ENCODE data around the gene STK25. TPM values are rescaled to one million over a fixed set of nuclear protein-coding genes. Genes with fewer than 3 reads are reported as not detected.

STK25 gene
- total RNA-seq, 2 donors from 2014 or later: 87.8 to 144 TPM

DNA sequence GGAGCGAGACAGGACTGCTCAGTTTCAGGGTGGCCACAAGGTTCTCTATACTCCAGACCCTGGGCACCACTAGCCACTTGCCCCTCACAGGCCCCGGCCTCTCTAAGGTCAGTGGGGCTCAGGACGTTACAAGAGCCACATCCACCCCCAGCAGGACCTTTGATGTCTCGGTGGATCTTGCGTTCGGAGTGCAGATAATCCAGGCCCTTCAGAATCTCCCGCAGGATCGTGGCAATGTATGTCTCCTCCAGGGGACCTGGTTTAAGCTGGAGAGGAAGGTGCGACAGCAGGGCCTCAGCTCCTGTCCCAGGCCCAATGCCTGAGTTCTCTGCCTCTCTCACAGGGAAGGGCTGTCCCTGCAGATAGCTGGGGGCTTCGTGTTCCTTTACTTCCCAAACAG, 8.4 kb downstream of the STK25 start:
- H3K9ac ChIP-seq (ENCODE audit: low read depth in 2 of 2, low read length in 2 of 2): no peak overlapping the region
- intact Hi-C loops (cut with DNase I): no loop called here
- no peak overlapping the region for H3K27ac ChIP-seq
- TF ChIP-seq, protein P1, sequence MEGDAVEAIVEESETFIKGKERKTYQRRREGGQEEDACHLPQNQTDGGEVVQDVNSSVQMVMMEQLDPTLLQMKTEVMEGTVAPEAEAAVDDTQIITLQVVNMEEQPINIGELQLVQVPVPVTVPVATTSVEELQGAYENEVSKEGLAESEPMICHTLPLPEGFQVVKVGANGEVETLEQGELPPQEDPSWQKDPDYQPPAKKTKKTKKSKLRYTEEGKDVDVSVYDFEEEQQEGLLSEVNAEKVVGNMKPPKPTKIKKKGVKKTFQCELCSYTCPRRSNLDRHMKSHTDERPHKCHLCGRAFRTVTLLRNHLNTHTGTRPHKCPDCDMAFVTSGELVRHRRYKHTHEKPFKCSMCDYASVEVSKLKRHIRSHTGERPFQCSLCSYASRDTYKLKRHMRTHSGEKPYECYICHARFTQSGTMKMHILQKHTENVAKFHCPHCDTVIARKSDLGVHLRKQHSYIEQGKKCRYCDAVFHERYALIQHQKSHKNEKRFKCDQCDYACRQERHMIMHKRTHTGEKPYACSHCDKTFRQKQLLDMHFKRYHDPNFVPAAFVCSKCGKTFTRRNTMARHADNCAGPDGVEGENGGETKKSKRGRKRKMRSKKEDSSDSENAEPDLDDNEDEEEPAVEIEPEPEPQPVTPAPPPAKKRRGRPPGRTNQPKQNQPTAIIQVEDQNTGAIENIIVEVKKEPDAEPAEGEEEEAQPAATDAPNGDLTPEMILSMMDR (IDR thresholded peaks at IDR 0.05): no peak
- no peak for DNase-seq
- no peak overlapping the region for H3K4me3 ChIP-seq
- no peaks in the 10 kb centered on the region for H3K27me3 ChIP-seq
- H3K9me3 ChIP-seq: no peaks in the 10 kb centered on the region
- no peaks in the 10 kb centered on the region for H3K4me1 ChIP-seq
- H3K36me3 ChIP-seq: no peaks in the 10 kb centered on the region

DNA sequence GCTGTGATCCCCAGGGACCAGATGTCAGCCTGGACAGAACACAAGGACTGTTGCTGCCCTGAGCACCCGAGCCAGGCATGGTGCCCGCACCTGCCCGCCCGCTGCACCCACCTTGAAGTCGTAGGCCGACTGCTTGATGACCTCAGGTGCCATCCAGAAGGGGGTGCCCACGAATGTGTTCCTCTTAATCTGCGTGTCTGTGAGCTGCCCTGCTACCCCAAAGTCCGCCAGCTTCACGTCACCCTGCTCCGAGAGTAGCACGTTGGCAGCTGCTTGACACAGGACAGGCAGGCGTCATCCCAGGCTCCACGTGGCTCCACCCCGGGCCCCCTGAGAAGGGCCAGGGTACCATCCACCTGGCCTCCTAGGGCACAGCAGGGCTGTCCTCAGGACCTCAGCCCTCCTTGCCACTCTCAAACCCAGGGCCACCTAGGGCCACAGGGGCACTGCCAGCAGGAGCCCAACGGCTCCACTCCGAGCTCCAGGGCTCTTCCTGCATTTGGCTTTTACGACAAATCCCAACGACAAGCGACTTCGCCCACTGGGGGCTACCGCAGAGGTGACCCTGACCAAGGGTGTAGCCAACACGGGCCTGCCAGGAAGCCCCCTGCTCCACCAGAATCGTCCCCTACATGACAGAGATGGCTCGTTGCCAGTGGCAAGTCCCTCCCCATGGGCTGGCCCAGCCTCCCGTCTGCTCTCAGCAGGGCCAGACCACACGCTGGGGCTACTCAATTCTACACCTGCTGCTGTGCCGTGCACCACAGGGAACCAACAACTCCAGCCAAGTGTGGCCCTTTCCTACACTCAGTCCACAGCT, 9.0 kb downstream of the STK25 start:
- no peaks in the 10 kb centered on the region for H3K9me3 ChIP-seq
- no peak overlapping the region for H3K4me3 ChIP-seq
- TF ChIP-seq, protein P1 (IDR thresholded peaks at IDR 0.05): no peak
- H3K9ac ChIP-seq (ENCODE audit: low read depth in 2 of 2, low read length in 2 of 2): no peak overlapping the region
- no peak overlapping the region for H3K27ac ChIP-seq
- DNase-seq: no peak
- no peaks in the 10 kb centered on the region for H3K4me1 ChIP-seq
- no peaks in the 10 kb centered on the region for H3K27me3 ChIP-seq
- intact Hi-C loops (cut with DNase I): no loop called here
- H3K36me3 ChIP-seq: no peaks in the 10 kb centered on the region

DNA sequence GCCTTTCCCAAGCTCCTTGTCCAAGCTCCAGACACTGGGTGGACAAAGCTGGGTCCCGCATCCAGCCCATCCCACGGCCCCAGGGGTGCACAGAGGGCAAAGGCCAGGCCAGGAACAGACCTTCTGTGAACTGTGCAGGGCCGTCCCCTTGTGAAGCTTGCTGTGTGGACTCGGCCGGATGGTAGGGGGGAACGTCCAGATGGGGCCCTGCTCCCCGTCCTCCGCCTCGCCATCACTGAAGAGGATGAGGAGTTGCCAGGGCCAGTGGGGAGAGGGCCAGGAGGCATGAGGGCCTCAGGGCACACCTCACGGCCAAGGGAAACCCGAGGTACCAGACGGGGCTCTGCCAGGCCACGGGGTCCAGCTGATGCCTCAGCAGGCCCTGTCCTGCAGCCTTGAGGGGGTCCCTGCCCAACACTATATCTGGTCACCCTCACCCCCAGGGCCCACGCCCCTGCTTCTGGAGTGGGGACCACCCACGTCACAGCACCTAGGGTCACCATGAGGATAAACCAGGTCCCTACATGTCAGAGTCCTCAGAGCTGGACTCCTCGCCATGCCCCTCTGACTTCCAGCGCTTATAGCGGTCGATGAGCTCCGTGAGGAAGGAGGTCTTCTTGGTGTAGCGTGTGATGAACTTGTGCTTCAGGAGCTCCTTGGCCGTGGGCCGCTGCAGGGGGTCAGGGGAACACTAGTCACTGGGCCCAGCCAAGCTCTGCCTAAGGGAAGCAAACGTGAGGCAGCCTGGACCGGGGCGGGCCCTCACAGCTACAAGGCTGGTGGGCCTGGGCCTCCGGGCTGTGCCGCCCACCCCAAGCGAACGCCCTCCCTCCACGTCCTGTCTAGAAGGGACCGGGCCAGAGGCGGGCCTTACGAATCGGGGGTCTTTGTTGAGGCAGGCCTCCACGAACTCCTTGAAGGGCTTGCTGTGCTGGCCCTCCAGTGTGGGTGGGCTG, 10.0 kb downstream of the STK25 start:
- DNase-seq: no peak
- Histone ChIP-seq H3K9me3 (no peaks in the 10 kb centered on the region), H3K27ac (no peak overlapping the region), H3K36me3 (peaks cover 2% of the 10 kb centered on the region), H3K4me1 (no peaks in the 10 kb centered on the region), H3K27me3 (no peaks in the 10 kb centered on the region), H3K4me3 (no peak overlapping the region), H3K9ac (ENCODE audit: low read depth in 2 of 2, low read length in 2 of 2) (no peak overlapping the region)
- intact Hi-C loops (cut with DNase I): no loop called here
- TF ChIP-seq, protein P1 (IDR thresholded peaks at IDR 0.05): no peak

DNA sequence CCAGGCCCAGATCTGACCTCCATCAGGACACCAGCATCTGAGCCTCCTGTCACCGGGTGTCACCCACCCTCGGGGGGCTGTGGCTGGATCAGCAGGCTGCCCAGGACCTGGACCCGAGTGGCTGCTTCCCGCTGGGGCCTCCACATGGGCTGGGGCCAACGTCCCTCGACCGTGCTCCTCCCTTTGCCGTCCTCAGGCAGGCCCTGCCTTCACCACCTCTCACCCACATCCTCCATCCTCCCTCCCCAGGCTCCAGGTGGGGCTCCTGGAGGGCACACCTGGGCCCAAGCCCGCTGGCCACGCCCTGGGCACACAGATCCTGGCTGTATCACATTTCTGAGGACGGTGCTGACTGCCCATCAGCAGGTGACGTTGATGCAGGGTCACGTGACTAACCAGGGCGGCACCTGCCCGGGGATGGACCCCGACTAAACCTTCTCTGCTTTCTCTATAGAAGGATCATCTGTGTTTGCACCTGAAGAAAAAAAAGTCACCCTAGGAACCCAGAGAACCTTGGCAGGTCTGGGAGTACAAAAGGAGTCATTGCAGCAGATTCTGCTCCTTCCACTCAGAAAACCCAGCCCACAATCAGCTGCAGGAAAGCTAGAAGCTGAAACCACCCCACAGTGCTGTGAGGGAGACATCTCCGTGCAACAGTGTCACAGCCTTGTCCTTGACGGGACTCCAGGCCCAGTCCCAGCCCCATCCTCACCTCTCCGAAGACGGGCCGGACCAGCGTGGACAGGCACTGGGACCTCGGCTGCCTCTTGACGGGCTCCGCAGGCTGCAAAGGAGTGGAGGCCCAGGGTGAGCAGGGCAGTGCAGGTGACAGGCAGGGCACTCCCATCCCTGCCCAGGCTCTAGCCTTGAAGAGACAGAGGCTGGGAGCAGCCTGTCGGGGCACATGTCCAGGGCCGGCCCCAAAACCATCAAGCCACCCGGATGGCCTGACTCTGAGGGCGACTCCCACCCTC, 11.2 kb downstream of the STK25 start:
- TF ChIP-seq, protein P1 (IDR thresholded peaks at IDR 0.05): no peak
- DNase-seq: peak; percentile 77
- H3K36me3 ChIP-seq: peaks cover 12% of the 10 kb centered on the region

More for the DNA sequence above, 11.2 kb downstream of the STK25 start:
- peak overlapping the region; percentile 50 to 57 for H3K9ac ChIP-seq (ENCODE audit: low read depth in 2 of 2, low read length in 2 of 2)
- no peak overlapping the region for H3K27ac ChIP-seq
- no peaks in the 10 kb centered on the region for H3K4me1 ChIP-seq
- H3K27me3 ChIP-seq: no peaks in the 10 kb centered on the region
- intact Hi-C loops (cut with DNase I): no loop called here
- H3K4me3 ChIP-seq: no peak overlapping the region
- no peaks in the 10 kb centered on the region for H3K9me3 ChIP-seq

Data from colonic mucosa (tissue), 4 donors.